ENCODE measurements around the gene PLBD1.

The PLBD1 gene

DNA sequence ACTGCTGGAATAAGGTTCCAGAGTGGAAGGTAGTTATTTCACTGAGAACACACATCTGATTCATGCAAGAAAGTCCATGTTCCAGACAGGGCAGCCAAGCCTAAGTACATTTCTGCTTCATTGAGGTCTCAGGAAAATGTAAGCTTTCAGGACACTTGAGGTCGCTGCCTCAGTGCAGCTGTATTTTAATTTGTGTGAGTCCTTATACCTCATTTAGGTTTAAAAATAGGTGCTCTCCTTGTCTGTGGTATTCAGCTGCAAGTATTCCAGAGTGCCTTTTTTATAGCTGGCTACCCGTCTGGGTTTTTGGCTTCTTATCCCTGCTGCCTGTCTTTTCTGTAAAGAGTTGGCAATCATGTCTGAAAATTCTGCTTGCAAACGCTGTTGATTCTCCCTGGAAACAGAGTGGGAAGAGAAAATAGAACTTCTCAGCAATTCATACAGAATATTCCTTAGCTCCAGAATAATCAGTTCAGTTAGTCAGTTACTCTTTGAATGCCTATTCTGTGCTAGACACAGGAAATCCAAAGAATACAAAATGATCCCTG lies 45.3 kb upstream of the PLBD1 start:
- Histone ChIP-seq H3K4me3 (replicated peaks; ENCODE audit: insufficient read depth, low read length) (no peak overlapping the region), H3K27me3 (ENCODE audit: insufficient read depth, poor library complexity, severe bottlenecking) (no peaks in the 10 kb centered on the region), H3K27ac (replicated peaks) (no peak overlapping the region)
- TF ChIP-seq SPI1 (IDR thresholded peaks at IDR 0.05; ENCODE audit: borderline replicate concordance, low read depth) (no peak), GABPA (IDR thresholded peaks at IDR 0.05; ENCODE audit: low read depth) (no peak), POLR2AphosphoS5 (IDR thresholded peaks at IDR 0.05; ENCODE audit: low read depth) (no peak), CTCF (IDR thresholded peaks at IDR 0.05; ENCODE audit: insufficient read depth, low read length) (no peak)
- TF ChIP-seq, protein P1, sequence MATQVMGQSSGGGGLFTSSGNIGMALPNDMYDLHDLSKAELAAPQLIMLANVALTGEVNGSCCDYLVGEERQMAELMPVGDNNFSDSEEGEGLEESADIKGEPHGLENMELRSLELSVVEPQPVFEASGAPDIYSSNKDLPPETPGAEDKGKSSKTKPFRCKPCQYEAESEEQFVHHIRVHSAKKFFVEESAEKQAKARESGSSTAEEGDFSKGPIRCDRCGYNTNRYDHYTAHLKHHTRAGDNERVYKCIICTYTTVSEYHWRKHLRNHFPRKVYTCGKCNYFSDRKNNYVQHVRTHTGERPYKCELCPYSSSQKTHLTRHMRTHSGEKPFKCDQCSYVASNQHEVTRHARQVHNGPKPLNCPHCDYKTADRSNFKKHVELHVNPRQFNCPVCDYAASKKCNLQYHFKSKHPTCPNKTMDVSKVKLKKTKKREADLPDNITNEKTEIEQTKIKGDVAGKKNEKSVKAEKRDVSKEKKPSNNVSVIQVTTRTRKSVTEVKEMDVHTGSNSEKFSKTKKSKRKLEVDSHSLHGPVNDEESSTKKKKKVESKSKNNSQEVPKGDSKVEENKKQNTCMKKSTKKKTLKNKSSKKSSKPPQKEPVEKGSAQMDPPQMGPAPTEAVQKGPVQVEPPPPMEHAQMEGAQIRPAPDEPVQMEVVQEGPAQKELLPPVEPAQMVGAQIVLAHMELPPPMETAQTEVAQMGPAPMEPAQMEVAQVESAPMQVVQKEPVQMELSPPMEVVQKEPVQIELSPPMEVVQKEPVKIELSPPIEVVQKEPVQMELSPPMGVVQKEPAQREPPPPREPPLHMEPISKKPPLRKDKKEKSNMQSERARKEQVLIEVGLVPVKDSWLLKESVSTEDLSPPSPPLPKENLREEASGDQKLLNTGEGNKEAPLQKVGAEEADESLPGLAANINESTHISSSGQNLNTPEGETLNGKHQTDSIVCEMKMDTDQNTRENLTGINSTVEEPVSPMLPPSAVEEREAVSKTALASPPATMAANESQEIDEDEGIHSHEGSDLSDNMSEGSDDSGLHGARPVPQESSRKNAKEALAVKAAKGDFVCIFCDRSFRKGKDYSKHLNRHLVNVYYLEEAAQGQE (IDR thresholded peaks at IDR 0.05; ENCODE audit: insufficient replicate concordance, low read depth): no peak
- no peak for DNase-seq (ENCODE audit: low read depth in 1 of 2, low spot score in 1 of 2)

DNA sequence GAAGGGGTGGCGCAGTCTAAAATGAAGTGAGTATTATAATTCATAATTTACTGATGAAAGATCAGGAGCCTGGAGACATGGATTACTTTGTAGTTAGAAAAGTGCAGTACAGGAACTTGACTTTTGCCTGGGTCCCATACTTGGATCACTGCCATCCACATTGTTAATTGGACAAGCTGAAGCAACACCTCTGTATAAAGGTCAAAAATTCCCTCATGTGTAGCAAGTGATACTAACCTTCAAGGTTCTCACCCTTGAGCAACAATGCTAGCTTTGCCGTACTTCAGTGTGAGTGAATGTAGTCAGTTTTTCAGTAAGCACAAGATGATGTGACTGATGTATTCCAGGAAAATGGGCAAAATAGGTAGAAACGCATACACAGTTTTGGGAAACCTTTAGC lies 44.6 kb upstream of the PLBD1 start:
- no peak for TF ChIP-seq GABPA (IDR thresholded peaks at IDR 0.05; ENCODE audit: low read depth)
- TF ChIP-seq, protein P1 (IDR thresholded peaks at IDR 0.05; ENCODE audit: insufficient replicate concordance, low read depth): no peak
- no peak for DNase-seq (ENCODE audit: low read depth in 1 of 2, low spot score in 1 of 2)
- Histone ChIP-seq H3K27me3 (ENCODE audit: insufficient read depth, poor library complexity, severe bottlenecking) (no peaks in the 10 kb centered on the region), H3K27ac (replicated peaks) (no peak overlapping the region), H3K4me3 (replicated peaks; ENCODE audit: insufficient read depth, low read length) (no peak overlapping the region)

DNA sequence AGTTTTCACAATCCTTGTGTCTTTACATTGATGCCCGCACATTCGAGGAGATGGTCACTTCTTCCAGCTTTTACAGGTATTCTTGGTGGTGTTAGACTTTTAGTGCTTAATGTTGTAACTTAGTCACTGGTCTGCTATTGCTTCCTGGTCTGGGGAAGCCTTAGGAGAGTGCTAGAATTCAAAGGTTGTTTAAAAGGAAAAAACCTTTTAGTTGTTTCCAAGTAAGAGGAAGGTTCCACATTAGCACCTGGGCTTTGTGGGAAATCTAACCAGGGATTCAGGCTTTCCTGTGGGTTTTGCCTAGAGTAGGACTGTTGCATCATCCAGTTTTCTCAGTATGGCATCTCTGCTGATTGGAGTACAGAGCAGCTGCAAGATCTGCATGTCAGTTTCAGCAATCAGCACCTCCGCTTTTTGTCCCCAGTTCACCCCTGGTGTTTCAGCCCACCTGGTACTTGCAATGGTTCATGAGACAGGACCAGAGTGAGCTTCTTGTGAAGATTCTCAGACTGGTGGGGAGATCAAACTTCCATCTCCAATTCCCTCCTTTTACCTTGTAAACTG lies 44.0 kb upstream of the PLBD1 start:
- no peak for DNase-seq (ENCODE audit: low read depth in 1 of 2, low spot score in 1 of 2)
- no peak overlapping the region for H3K27ac ChIP-seq (replicated peaks)
- no peaks in the 10 kb centered on the region for H3K27me3 ChIP-seq (ENCODE audit: insufficient read depth, poor library complexity, severe bottlenecking)
- TF ChIP-seq CTCF (IDR thresholded peaks at IDR 0.05; ENCODE audit: insufficient read depth, low read length): no peak
- no peak for TF ChIP-seq SPI1 (IDR thresholded peaks at IDR 0.05; ENCODE audit: borderline replicate concordance, low read depth)
- no peak for TF ChIP-seq GABPA (IDR thresholded peaks at IDR 0.05; ENCODE audit: low read depth)
- no peak for TF ChIP-seq POLR2AphosphoS5 (IDR thresholded peaks at IDR 0.05; ENCODE audit: low read depth)
- TF ChIP-seq, protein P1 (IDR thresholded peaks at IDR 0.05; ENCODE audit: insufficient replicate concordance, low read depth): no peak
- H3K4me3 ChIP-seq (replicated peaks; ENCODE audit: insufficient read depth, low read length): no peak overlapping the region
